GF-D8 (cell line): Measurements from ENCODE around the gene MAML2.

ENCODE experiments used
- DNase-seq: peaks from one replicate; lab custom pipeline; 2025; lab: John Stamatoyannopoulos, UW

Gene MAML2

GRCh38 chr11:96207459-96208449, 135.2 kb downstream of the MAML2 start:
- no peak for DNase-seq

DNA sequence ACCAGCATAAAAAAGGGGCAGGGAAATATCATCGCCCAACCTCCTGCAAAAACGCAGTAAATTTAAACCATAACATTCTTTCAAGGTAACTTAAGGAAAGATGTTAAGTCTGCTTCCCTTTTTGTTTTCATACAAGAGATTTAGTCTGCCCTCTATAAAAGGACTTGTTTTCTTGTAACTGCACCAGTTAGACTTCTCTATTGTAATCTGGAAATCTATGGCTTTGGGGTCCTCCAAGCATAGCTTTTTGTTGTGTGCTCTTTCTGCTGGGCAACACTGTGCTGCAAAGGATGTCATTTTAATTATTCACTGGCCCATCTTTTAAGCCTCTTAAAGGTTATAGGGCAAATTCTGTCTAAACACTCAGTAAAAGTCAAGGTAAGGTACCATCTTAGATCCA, 136.0 kb downstream of the MAML2 start:
- DNase-seq: no peak

- no peak for DNase-seq
Measured at GRCh38 chr11:96205460-96205809, 137.6 kb downstream of the MAML2 start.

- DNase-seq: no peak
Measured at GRCh38 chr11:96204721-96205459, 138.1 kb downstream of the MAML2 start.

GRCh38 chr11:96204366-96204659, 138.7 kb downstream of the MAML2 start:
- no peak for DNase-seq

DNA sequence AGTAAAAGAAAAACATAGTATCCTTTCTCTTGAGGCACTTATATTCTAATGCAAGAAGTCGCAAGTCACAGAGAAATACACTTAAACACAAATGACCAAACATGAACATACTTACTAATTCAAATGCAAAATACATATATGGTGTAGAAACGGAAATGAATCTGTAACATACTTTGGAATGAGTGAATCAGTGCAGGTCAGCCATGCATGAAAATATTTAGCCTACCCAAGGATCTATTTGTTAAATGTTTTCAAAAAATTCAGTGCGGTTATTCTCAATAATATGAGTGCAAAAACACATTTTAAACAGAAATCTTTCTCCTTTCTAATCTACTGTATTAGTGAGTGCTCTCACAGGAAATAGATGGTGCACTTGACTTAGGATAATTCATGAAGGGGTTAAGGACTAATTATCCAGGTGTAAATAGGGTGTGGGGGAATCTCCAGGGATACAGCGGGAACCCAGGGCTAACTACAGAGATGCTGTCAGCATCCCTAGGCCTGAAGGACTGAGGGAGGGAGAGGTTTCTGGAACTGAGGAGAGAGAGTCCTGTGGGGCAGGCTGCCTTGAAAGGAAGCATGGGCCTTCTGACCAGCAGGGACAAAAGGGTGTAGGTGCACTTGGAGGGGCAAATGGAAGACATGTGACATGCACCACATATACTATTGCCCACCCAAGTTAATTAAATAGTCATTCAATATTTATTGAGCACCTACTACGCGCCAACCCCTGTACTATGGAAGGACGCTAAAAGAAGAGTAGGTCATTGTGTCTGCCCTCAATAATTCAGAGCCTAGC, 139.2 kb downstream of the MAML2 start:
- DNase-seq: no peak

GRCh38 chr11:96200243-96200642, 142.8 kb downstream of the MAML2 start:
- DNase-seq: no peak

GRCh38 chr11:96199563-96200025, 143.4 kb downstream of the MAML2 start:
- DNase-seq: no peak

DNA sequence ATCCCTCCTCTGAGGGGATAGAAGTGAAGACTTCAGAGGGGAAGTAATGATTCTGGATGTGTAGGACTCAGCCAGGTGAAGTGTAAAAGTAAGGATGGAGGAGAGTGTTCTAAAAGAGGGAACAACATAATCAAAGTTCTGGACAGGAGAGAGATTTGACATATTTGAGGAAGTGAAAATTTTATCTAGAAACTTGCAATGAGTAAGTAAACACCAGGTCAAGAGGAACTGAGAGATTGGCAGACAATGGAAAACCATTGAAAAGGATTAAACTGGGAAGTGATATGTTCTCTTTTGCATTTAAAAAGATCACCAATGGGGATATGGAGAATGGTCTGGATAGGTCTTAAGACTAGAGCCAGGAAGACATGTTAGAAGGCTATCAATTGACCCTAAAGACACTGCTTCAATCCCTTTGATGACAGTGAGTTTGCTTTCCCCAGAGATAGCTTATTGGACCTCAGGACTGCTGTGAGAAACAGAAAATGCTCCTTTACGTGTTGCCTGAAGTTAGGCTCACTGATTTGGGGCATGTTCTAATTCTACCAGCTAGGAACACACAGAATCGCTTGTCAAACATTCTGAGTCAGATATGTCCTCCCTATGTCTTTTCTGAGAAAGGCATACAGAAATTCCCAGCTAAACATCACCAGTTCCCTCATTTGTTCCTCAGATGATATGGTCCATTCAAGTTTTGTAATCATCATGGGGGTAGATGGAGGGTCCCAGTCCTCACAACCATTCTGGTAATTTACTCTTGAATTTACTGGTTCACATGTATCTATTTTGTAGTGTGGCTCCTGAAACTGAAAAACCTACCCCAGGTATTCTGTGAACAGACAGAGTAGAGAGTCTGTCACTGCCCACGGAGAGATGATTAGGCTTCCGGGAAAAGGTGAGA, 144.9 kb downstream of the MAML2 start:
- no peak for DNase-seq

DNA sequence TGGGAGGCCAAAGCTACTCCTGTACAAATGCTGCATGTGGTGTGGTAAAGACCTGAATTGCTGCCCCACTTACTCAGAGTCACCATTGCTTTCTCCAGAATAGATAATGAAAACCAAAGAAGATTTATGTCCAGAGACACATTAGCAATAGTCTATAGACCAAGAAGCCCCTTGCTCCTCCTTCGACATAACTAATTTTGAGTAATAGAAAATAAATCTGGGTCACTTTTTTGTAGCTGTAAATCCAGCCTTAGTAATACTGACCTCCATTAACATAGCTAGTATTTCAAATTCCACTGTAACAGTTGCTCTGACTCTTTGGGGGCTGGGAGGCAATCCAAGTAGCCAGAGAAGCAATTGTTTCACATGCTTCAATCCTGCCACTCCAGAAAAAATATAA, 145.9 kb downstream of the MAML2 start:
- no peak for DNase-seq

DNA sequence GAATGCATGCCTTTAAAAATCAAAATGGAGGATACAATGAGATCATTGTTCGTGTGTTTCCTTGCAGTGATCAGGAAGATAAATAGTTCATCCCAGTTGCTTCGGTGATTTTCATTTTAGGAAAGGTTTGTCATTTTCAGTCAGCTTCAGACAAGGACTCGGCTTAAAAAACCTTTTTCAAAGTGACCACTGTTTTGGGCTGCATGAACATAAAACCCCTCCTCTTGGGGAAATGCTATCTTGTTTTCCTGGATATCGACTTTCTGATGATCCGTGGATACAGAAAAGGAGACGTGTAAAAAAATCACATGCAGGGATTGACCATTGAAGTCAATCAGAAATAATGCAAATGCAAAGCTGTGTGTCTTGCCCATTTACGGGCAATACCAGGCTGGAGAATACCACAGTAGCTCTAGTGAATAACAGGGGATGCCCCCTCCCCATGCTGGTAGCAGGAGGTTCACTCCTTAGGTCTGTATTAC, 146.8 kb downstream of the MAML2 start:
- no peak for DNase-seq

GRCh38 chr11:96195671-96196070, 147.3 kb downstream of the MAML2 start:
- no peak for DNase-seq

- no peak for DNase-seq
Measured at GRCh38 chr11:96194581-96195374, 148.2 kb downstream of the MAML2 start.

DNA sequence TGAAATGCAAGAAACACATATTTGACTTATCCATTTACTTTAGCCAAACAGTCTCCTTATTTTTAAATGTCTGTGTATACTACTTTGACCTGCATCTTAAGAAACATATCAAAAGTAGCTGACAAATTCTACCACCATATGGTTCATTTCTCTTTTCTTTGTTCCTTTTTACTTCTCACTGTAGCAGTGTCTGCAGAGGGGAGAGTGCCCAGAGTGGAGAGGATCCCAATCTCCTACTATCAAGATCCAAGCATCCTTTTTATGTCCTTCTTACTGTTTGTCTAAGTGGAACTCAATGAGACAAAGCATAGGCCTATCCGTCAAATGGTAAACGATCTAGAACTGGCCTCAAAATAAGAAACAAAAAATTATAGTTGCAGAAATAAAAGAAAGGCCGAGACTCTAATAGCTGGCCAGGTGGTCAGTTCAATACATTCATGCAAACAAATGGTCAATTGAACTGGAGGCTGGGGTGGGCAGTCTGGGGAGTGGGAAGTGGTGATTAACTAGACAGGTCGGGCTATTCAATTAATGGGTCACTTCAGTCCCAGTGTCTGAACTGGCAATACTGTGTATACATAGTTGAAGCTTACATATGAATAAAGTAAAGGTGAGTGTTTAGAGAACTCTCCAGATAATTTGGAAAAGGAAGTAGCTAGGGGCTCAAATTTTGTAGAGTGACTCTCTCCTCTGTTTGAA, 149.1 kb downstream of the MAML2 start:
- no peak for DNase-seq

GRCh38 chr11:96191752-96192151, 151.2 kb downstream of the MAML2 start:
- no peak for DNase-seq

- no peak for DNase-seq
Measured at GRCh38 chr11:96189351-96189750, 153.6 kb downstream of the MAML2 start.

GRCh38 chr11:96188243-96189006, 154.6 kb downstream of the MAML2 start:
- DNase-seq: no peak

DNA sequence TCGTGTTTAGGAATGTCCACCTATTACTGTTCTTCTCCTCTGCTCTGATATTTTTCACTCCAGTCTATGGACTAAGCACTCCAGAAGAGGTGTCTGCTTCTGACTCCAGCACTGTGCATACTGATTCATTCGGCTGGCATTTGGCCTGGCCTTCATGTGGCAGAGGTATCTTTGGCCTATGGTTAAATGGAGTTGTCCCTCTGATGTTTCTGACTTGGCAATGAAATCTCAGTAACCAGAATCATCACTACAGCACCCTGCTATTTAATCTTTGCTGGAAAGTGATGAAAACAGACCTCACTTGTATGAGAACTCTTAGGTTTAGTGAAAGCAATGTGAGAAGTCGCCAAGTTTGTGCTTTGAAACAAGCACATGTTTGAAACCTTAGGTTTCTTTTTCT, 155.2 kb downstream of the MAML2 start:
- no peak for DNase-seq

DNA sequence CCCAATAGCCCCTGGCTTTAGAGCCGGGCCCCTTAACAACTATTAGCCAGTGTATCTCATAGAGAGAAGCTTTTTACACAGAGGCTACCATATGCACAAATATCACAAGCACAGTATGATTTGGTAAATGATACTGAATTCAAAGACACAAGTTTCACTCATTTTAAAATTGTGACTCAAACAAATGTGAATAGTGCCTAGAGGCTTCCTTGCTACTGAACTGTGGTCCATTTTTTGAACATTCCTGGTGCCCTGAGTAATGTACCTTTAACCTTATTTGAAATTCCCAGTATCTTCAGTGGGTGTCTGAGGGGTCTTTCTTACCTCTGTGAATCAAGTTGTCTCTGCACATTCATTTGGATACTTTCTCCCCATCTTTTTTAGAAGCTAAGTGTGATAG, 156.2 kb downstream of the MAML2 start:
- no peak for DNase-seq
